ENCODE results near the gene TBC1D12. TPM values are rescaled to one million over a fixed set of nuclear protein-coding genes. Genes with fewer than 3 reads are reported as not detected.

TBC1D12 gene
- total and polyA plus RNA-seq, 5 donors: 3.9 to 7.0 (median 6.5) TPM

- ATAC-seq: no peak
- intact Hi-C loops (cut with DNase I): no loop called here
- Histone ChIP-seq H3K4me3 (ENCODE audit: low read length) (no peak overlapping the region), H3K9me3 (ENCODE audit: control insufficient read depth, low read length) (no peaks in the 10 kb centered on the region), H3K27ac (ENCODE audit: low read length) (no peak overlapping the region), H3K27me3 (ENCODE audit: control insufficient read depth, insufficient read depth) (no peaks in the 10 kb centered on the region), H3K4me1 (ENCODE audit: control insufficient read depth, insufficient read depth, low read length) (no peaks in the 10 kb centered on the region)
- no peak for DNase-seq
- 77% methylated on average over 3 of the region's 3 CpGs for WGBS
These were observed 5.3 kb downstream of the TBC1D12 start for GRCh38 chr10:94407668-94408067.

- no peaks in the 10 kb centered on the region for H3K27me3 ChIP-seq (ENCODE audit: control insufficient read depth, insufficient read depth)
- no peaks in the 10 kb centered on the region for H3K9me3 ChIP-seq (ENCODE audit: control insufficient read depth, low read length)
- no peaks in the 10 kb centered on the region for H3K4me1 ChIP-seq (ENCODE audit: control insufficient read depth, insufficient read depth, low read length)
- no peak overlapping the region for H3K27ac ChIP-seq (ENCODE audit: low read length)
- H3K4me3 ChIP-seq (ENCODE audit: low read length): no peak overlapping the region
- 56% methylated on average over 7 of the region's 7 CpGs for WGBS
- ATAC-seq: no peak
- DNase-seq: no peak
- intact Hi-C loops (cut with DNase I): no loop called here
These were observed 6.8 kb downstream of the TBC1D12 start for GRCh38 chr10:94409021-94409657.

GRCh38 chr10:94411304-94411703 is 9.0 kb downstream of the TBC1D12 start:
- DNase-seq (no peak), ATAC-seq (no peak)
- intact Hi-C loops (cut with DNase I): no loop called here
- no peaks in the 10 kb centered on the region for H3K9me3 ChIP-seq (ENCODE audit: control insufficient read depth, low read length)
- H3K4me3 ChIP-seq (ENCODE audit: low read length): no peak overlapping the region
- 95% methylated on average over 3 of the region's 3 CpGs for WGBS
- H3K27ac ChIP-seq (ENCODE audit: low read length): no peak overlapping the region
- H3K27me3 ChIP-seq (ENCODE audit: control insufficient read depth, insufficient read depth): no peaks in the 10 kb centered on the region
- no peaks in the 10 kb centered on the region for H3K4me1 ChIP-seq (ENCODE audit: control insufficient read depth, insufficient read depth, low read length)

GRCh38 chr10:94412449-94412848 is 10.1 kb downstream of the TBC1D12 start:
- ATAC-seq: no peak
- 54% methylated on average over 3 of the region's 3 CpGs for WGBS
- Histone ChIP-seq H3K9me3 (ENCODE audit: control insufficient read depth, low read length) (no peaks in the 10 kb centered on the region), H3K4me1 (ENCODE audit: control insufficient read depth, insufficient read depth, low read length) (no peaks in the 10 kb centered on the region), H3K4me3 (ENCODE audit: low read length) (no peak overlapping the region), H3K27me3 (ENCODE audit: control insufficient read depth, insufficient read depth) (no peaks in the 10 kb centered on the region), H3K27ac (ENCODE audit: low read length) (no peak overlapping the region)
- intact Hi-C loops (cut with DNase I): no loop called here
- no peak for DNase-seq

GRCh38 chr10:94413361-94413760 is 11.0 kb downstream of the TBC1D12 start:
- Histone ChIP-seq H3K27me3 (ENCODE audit: control insufficient read depth, insufficient read depth) (no peaks in the 10 kb centered on the region), H3K4me3 (ENCODE audit: low read length) (no peak overlapping the region), H3K27ac (ENCODE audit: low read length) (no peak overlapping the region), H3K4me1 (ENCODE audit: control insufficient read depth, insufficient read depth, low read length) (no peaks in the 10 kb centered on the region), H3K9me3 (ENCODE audit: control insufficient read depth, low read length) (no peaks in the 10 kb centered on the region)
- ATAC-seq (no peak), DNase-seq (no peak)
- intact Hi-C loops (cut with DNase I): no loop called here
- 44% methylated on average over 1 of the region's 1 CpG for WGBS

GRCh38 chr10:94416896-94417295 is 14.6 kb downstream of the TBC1D12 start:
- Histone ChIP-seq H3K27me3 (ENCODE audit: control insufficient read depth, insufficient read depth) (no peaks in the 10 kb centered on the region), H3K4me1 (ENCODE audit: control insufficient read depth, insufficient read depth, low read length) (no peaks in the 10 kb centered on the region), H3K27ac (ENCODE audit: low read length) (no peak overlapping the region), H3K4me3 (ENCODE audit: low read length) (no peak overlapping the region), H3K9me3 (ENCODE audit: control insufficient read depth, low read length) (no peaks in the 10 kb centered on the region)
- intact Hi-C loops (cut with DNase I): no loop called here
- no peak for ATAC-seq
- no peak for DNase-seq
- WGBS: 87% methylated on average over 3 of the region's 3 CpGs

GRCh38 chr10:94417321-94417720 is 15.0 kb downstream of the TBC1D12 start:
- no peaks in the 10 kb centered on the region for H3K27me3 ChIP-seq (ENCODE audit: control insufficient read depth, insufficient read depth)
- WGBS: 73% methylated on average over 1 of the region's 1 CpG
- intact Hi-C loops (cut with DNase I): no loop called here
- no peaks in the 10 kb centered on the region for H3K9me3 ChIP-seq (ENCODE audit: control insufficient read depth, low read length)
- DNase-seq (no peak), ATAC-seq (no peak)
- no peaks in the 10 kb centered on the region for H3K4me1 ChIP-seq (ENCODE audit: control insufficient read depth, insufficient read depth, low read length)
- H3K4me3 ChIP-seq (ENCODE audit: low read length): no peak overlapping the region
- H3K27ac ChIP-seq (ENCODE audit: low read length): no peak overlapping the region

GRCh38 chr10:94420516-94420915 is 18.2 kb downstream of the TBC1D12 start:
- Histone ChIP-seq H3K9me3 (ENCODE audit: control insufficient read depth, low read length) (no peaks in the 10 kb centered on the region), H3K4me1 (ENCODE audit: control insufficient read depth, insufficient read depth, low read length) (no peaks in the 10 kb centered on the region), H3K4me3 (ENCODE audit: low read length) (no peak overlapping the region), H3K27ac (ENCODE audit: low read length) (no peak overlapping the region), H3K27me3 (ENCODE audit: control insufficient read depth, insufficient read depth) (no peaks in the 10 kb centered on the region)
- DNase-seq (no peak), ATAC-seq (no peak)
- 95% methylated on average over 5 of the region's 5 CpGs for WGBS
- intact Hi-C loops (cut with DNase I): no loop called here

GRCh38 chr10:94420998-94421528 is 18.7 kb downstream of the TBC1D12 start:
- DNase-seq: no peak
- no peak for ATAC-seq
- Histone ChIP-seq H3K27me3 (ENCODE audit: control insufficient read depth, insufficient read depth) (no peaks in the 10 kb centered on the region), H3K9me3 (ENCODE audit: control insufficient read depth, low read length) (no peaks in the 10 kb centered on the region), H3K4me1 (ENCODE audit: control insufficient read depth, insufficient read depth, low read length) (no peaks in the 10 kb centered on the region), H3K27ac (ENCODE audit: low read length) (no peak overlapping the region), H3K4me3 (ENCODE audit: low read length) (no peak overlapping the region)
- 49% methylated on average over 1 of the region's 1 CpG for WGBS
- intact Hi-C loops (cut with DNase I): no loop called here

- intact Hi-C loops (cut with DNase I): no loop called here
- WGBS: 33% methylated on average over 1 of the region's 1 CpG
- Histone ChIP-seq H3K4me3 (ENCODE audit: low read length) (no peak overlapping the region), H3K27ac (ENCODE audit: low read length) (no peak overlapping the region), H3K27me3 (ENCODE audit: control insufficient read depth, insufficient read depth) (no peaks in the 10 kb centered on the region), H3K9me3 (ENCODE audit: control insufficient read depth, low read length) (no peaks in the 10 kb centered on the region), H3K4me1 (ENCODE audit: control insufficient read depth, insufficient read depth, low read length) (peaks cover under 1% of the 10 kb centered on the region)
- no peak for ATAC-seq
- DNase-seq: no peak
These were observed 21.3 kb downstream of the TBC1D12 start for GRCh38 chr10:94423627-94424026.

GRCh38 chr10:94424714-94425337 is 22.5 kb downstream of the TBC1D12 start:
- no peak for ATAC-seq

More at GRCh38 chr10:94424714-94425337, 22.5 kb downstream of the TBC1D12 start:
- Histone ChIP-seq H3K27ac (ENCODE audit: low read length) (no peak overlapping the region), H3K9me3 (ENCODE audit: control insufficient read depth, low read length) (no peaks in the 10 kb centered on the region), H3K4me1 (ENCODE audit: control insufficient read depth, insufficient read depth, low read length) (peaks cover 4% of the 10 kb centered on the region), H3K27me3 (ENCODE audit: control insufficient read depth, insufficient read depth) (no peaks in the 10 kb centered on the region), H3K4me3 (ENCODE audit: low read length) (no peak overlapping the region)
- WGBS: 91% methylated on average over 4 of the region's 4 CpGs
- intact Hi-C loops (cut with DNase I): no loop called here
- no peak for DNase-seq

Data from right cardiac atrium (tissue), 5 donors.